Measurements from ENCODE around the gene EDDM3A.
A peak's percentile ranks its signal among the peaks of the same experiment; 100 is the strongest.
"Not testable (repeated sequence)": the region's sequence is repeated elsewhere in the genome, so short reads cannot be mapped to it uniquely, and the experiment has no call there.

Gene EDDM3A

GRCh38 chr14:20745571-20746358 is at the start of gene EDDM3A:
Gene EDDM3A (plus strand): TSS chr14:20745887. CDS start chr14:20747581, 1,694 bp downstream.
- no peak for DNase-seq

GRCh38 chr14:20696764-20697163 is 48.9 kb upstream of the EDDM3A start:
- DNase-seq, result no peak

- peak; percentile 73 for DNase-seq
Measured at GRCh38 chr14:20697273-20698017, 48.2 kb upstream of the EDDM3A start.

- DNase-seq, result no peak
Measured at GRCh38 chr14:20698018-20698329, 47.7 kb upstream of the EDDM3A start.

GRCh38 chr14:20698934-20699333 is 46.8 kb upstream of the EDDM3A start:
- no peak for DNase-seq

- DNase-seq, result no peak
Measured at GRCh38 chr14:20699931-20700330, 45.8 kb upstream of the EDDM3A start.

GRCh38 chr14:20700965-20701364 is 44.7 kb upstream of the EDDM3A start:
- not testable (repeated sequence) for DNase-seq

- DNase-seq, result no peak
Measured at GRCh38 chr14:20706657-20707355, 38.9 kb upstream of the EDDM3A start.

GRCh38 chr14:20707622-20708021 is 38.1 kb upstream of the EDDM3A start:
- DNase-seq, result no peak

GRCh38 chr14:20711261-20711660 is 34.4 kb upstream of the EDDM3A start:
- DNase-seq, result no peak

GRCh38 chr14:20711685-20712084 is 34.0 kb upstream of the EDDM3A start:
- no peak for DNase-seq

GRCh38 chr14:20712904-20713303 is 32.8 kb upstream of the EDDM3A start:
- DNase-seq, result no peak

GRCh38 chr14:20714593-20715250 is 31.0 kb upstream of the EDDM3A start:
- DNase-seq, result peak; percentile 75

- no peak for DNase-seq
Measured at GRCh38 chr14:20719777-20720176, 25.9 kb upstream of the EDDM3A start.

GRCh38 chr14:20720741-20721140 is 24.9 kb upstream of the EDDM3A start:
- no peak for DNase-seq

GRCh38 chr14:20722016-20722415 is 23.7 kb upstream of the EDDM3A start:
- no peak for DNase-seq

GRCh38 chr14:20723488-20723887 is 22.2 kb upstream of the EDDM3A start:
- no peak for DNase-seq

- DNase-seq, result not testable (repeated sequence)
Measured at GRCh38 chr14:20726121-20726520, 19.6 kb upstream of the EDDM3A start.

- DNase-seq, result no peak
Measured at GRCh38 chr14:20726531-20726930, 19.2 kb upstream of the EDDM3A start.

GRCh38 chr14:20730891-20731290 is 14.8 kb upstream of the EDDM3A start:
- no peak for DNase-seq

GRCh38 chr14:20732477-20732876 is 13.2 kb upstream of the EDDM3A start:
- DNase-seq, result no peak

- DNase-seq, result no peak
Measured at GRCh38 chr14:20732979-20733635, 12.6 kb upstream of the EDDM3A start.
